RWPE2 (cell line): ENCODE data around the gene TGFBRAP1.

Experiments
- ATAC-seq: fragments of 200-7000 bp; cut with Tn5 transposase; 3 replicates; pipeline ENCODE4 v1.9.1; 2021; ENCODE audit warnings: low read depth
- DNase-seq: peaks from one replicate; pipeline ENCODE4 v3.0.0-alpha.2; 2020; ENCODE audit warnings: low spot score
- H3K27ac ChIP-seq: fragments of 450-650 bp; 2 replicates; pipeline ENCODE4 v1.5.1; 2017; ENCODE audit warnings: mild to moderate bottlenecking; ENCODE audit not compliant: poor library complexity, severe bottlenecking
- H3K27me3 ChIP-seq: fragments of 250-450 bp; sonication (Bioruptor Pico); 2 replicates; pipeline ENCODE4 v1.5.1; 2021; ENCODE audit warnings: mild to moderate bottlenecking, moderate library complexity; ENCODE audit not compliant: insufficient read depth, poor library complexity, severe bottlenecking
- H3K36me3 ChIP-seq: fragments of 250-450 bp; sonication (Bioruptor Pico); 2 replicates; pipeline ENCODE4 v1.5.1; 2020; ENCODE audit warnings: low read depth, mild to moderate bottlenecking, moderate library complexity
- H3K4me1 ChIP-seq: fragments of 250-450 bp; sonication (Bioruptor Pico); 2 replicates; pipeline ENCODE4 v1.5.1; 2021; ENCODE audit warnings: mild to moderate bottlenecking, moderate library complexity; ENCODE audit not compliant: insufficient read depth, poor library complexity, severe bottlenecking
- H3K4me3 ChIP-seq: fragments of 250-450 bp; sonication (Bioruptor Pico); 2 replicates; pipeline ENCODE4 v1.5.1; 2021; ENCODE audit warnings: mild to moderate bottlenecking, moderate library complexity; ENCODE audit not compliant: severe bottlenecking
- H3K9me3 ChIP-seq: fragments of 250-450 bp; sonication (Bioruptor Pico); 2 replicates; pipeline ENCODE4 v1.5.1; 2021; ENCODE audit warnings: mild to moderate bottlenecking, moderate library complexity; ENCODE audit not compliant: severe bottlenecking
- TF ChIP-seq, protein P1 (sequence below): fragments of 450-650 bp; IDR thresholded peaks from one replicate; pipeline ENCODE4 v1.5.1; 2017; ENCODE audit warnings: mild to moderate bottlenecking, moderate library complexity; ENCODE audit not compliant: poor library complexity, severe bottlenecking

Gene TGFBRAP1

DNA sequence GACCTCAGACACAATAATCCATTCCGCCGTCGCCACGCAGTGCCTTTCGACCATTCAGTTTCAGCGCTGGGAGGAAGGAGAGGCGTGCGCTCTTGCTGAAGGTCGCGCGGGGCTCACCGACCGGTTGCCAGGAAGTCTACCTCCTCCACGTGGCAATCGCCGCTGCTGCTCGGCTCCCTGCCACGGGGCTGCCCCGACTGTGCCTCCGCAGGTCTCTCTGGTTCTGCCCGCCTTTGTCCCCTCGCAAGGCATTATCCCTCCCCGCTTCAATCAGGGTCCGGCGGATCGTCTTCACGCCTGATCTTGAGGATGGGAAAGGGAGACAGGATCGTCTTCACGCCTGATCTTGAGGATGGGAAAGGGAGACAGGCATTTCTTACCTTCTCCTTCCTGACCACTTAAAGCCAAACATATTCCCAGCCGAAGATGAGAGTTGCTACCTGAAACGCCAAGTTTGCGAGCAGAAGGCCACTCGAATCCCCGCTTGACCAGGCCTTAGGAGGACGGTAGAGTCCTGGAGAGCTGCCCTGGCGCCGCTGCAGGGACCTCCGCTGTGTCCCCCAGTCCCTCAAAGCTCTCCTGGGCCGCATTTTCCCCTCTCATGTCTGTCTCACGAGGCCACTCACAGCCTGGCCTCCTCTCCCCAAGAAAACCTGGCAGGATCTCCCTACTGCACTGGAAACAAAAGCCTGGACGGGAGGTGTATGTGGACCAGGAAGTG lies 92.3 kb downstream of the TGFBRAP1 start:
- TF ChIP-seq, protein P1, sequence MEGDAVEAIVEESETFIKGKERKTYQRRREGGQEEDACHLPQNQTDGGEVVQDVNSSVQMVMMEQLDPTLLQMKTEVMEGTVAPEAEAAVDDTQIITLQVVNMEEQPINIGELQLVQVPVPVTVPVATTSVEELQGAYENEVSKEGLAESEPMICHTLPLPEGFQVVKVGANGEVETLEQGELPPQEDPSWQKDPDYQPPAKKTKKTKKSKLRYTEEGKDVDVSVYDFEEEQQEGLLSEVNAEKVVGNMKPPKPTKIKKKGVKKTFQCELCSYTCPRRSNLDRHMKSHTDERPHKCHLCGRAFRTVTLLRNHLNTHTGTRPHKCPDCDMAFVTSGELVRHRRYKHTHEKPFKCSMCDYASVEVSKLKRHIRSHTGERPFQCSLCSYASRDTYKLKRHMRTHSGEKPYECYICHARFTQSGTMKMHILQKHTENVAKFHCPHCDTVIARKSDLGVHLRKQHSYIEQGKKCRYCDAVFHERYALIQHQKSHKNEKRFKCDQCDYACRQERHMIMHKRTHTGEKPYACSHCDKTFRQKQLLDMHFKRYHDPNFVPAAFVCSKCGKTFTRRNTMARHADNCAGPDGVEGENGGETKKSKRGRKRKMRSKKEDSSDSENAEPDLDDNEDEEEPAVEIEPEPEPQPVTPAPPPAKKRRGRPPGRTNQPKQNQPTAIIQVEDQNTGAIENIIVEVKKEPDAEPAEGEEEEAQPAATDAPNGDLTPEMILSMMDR: no peak
- peaks cover 16% of the 10 kb centered on the region for H3K27me3 ChIP-seq
- ATAC-seq (no peak), DNase-seq (no peak)
- no peak overlapping the region for H3K4me3 ChIP-seq
- H3K36me3 ChIP-seq: no peaks in the 10 kb centered on the region
- H3K9me3 ChIP-seq: no peaks in the 10 kb centered on the region
- no peaks in the 10 kb centered on the region for H3K4me1 ChIP-seq
- no peak overlapping the region for H3K27ac ChIP-seq

DNA sequence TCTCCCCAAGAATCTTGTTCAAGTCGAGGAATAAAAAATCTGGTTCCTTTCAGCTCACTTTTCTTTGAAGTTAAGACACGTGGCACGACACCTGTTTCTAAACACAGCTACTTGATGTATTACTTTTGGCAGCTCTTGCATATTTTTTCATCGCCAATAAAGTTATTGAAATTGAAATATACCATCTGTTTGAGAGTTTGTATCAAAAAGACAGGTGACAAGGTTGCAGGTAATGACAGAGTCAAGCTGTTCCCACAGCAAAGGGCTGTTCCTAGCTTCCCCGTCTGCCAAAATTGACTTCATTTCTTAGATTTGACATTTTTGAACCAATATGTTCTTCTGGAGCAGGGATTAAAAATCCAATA lies 93.5 kb downstream of the TGFBRAP1 start:
- Histone ChIP-seq H3K4me1 (no peaks in the 10 kb centered on the region), H3K27ac (no peak overlapping the region), H3K4me3 (no peak overlapping the region), H3K27me3 (peaks cover 16% of the 10 kb centered on the region), H3K9me3 (no peaks in the 10 kb centered on the region), H3K36me3 (no peaks in the 10 kb centered on the region)
- no peak for ATAC-seq
- TF ChIP-seq, protein P1: no peak
- DNase-seq: no peak

- Histone ChIP-seq H3K4me1 (no peaks in the 10 kb centered on the region), H3K36me3 (no peaks in the 10 kb centered on the region), H3K9me3 (no peaks in the 10 kb centered on the region), H3K27me3 (peaks cover 16% of the 10 kb centered on the region), H3K27ac (no peak overlapping the region), H3K4me3 (no peak overlapping the region)
- ATAC-seq (peak; percentile 79), DNase-seq (no peak)
- TF ChIP-seq, protein P1: peak; percentile 79
Observed at GRCh38 chr2:105235388-105236059, 94.0 kb downstream of the TGFBRAP1 start.

DNA sequence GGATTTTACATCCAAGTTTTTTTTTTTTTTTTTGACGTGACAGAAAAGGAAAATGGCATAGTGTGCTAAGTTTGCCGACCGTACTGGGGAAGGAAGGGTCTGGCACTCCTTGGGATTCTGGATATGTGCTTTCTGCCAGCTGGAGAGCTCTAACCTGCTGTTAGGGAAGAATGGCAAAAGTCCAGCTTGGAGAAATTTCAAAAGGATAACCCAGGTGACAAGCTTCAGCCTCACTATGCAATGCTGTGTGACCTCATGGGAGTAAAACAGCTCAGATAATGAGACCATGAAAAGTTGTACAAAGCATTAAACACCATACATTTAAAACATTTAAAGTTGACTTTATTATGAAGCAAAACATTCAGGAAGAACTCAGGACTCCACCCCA lies 98.3 kb downstream of the TGFBRAP1 start:
- Histone ChIP-seq H3K27ac (no peak overlapping the region), H3K36me3 (no peaks in the 10 kb centered on the region), H3K27me3 (peaks cover 8% of the 10 kb centered on the region), H3K4me3 (no peak overlapping the region), H3K4me1 (no peaks in the 10 kb centered on the region), H3K9me3 (no peaks in the 10 kb centered on the region)
- TF ChIP-seq, protein P1: no peak
- no peak for ATAC-seq
- no peak for DNase-seq

DNA sequence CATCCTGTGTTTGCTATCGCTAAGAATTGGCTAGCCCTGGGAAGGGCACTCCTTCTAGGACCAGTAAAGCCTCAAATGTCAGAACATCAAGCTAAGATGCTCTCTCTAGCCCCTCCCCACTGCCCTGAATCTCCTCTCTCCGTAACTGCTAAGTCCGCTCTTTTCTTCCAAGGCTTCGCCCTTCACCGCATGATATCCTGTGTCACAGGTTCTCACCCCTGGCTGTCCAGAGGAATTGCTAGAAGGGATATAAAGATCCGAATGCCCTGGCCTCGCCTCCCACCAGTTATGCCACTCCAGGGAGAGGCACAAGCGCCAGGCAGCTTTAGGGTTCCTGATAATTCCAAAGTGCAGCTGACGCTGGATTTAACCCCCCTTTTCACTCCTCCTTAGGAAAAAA lies 105.1 kb downstream of the TGFBRAP1 start:
- TF ChIP-seq, protein P1: no peak
- no peaks in the 10 kb centered on the region for H3K9me3 ChIP-seq
- H3K27ac ChIP-seq: no peak overlapping the region
- DNase-seq (no peak), ATAC-seq (no peak)
- H3K36me3 ChIP-seq: no peaks in the 10 kb centered on the region
- H3K4me3 ChIP-seq: no peak overlapping the region
- H3K4me1 ChIP-seq: no peaks in the 10 kb centered on the region
- peaks cover 4% of the 10 kb centered on the region for H3K27me3 ChIP-seq
